ENCODE measurements around the gene GOLGA8M.
"Not testable (repeated sequence)": the region's sequence is repeated elsewhere in the genome, so short reads cannot be mapped to it uniquely, and the experiment has no call there.

- not testable (repeated sequence) for TF ChIP-seq JUN (IDR thresholded peaks at IDR 0.05; ENCODE audit: low read depth, low read length); CTCF (IDR thresholded peaks at IDR 0.05; ENCODE audit: control extremely low read depth in 1 of 3, insufficient read depth in 1 of 3, low read depth in 1 of 3, low read length in 3 of 3); POLR2AphosphoS5 (IDR thresholded peaks at IDR 0.05; ENCODE audit: low read depth, low read length); FOSL1 (IDR thresholded peaks at IDR 0.05; ENCODE audit: insufficient read depth, low read depth, low read length); EZH2 (IDR thresholded peaks at IDR 0.05; ENCODE audit: low read depth, low read length, severe bottlenecking); RAD21 (IDR thresholded peaks at IDR 0.05 in 1 of 2, conservative IDR thresholded peaks at IDR 0.05 in 1 of 2; ENCODE audit: low read depth in 2 of 2, low read length in 2 of 2); MAFK (IDR thresholded peaks at IDR 0.05; ENCODE audit: low read depth, low read length); ATF3 (IDR thresholded peaks at IDR 0.05; ENCODE audit: insufficient read depth, low read depth, low read length); SRF (IDR thresholded peaks at IDR 0.05; ENCODE audit: low read depth, low read length)
Measured at GRCh38 chr15:28693021-28693420, 19.2 kb downstream of the GOLGA8M start.

All from H1 (cell line).